WI38 (cell line): ENCODE results near the gene PLCL1.

Experiments
- H3K4me3 ChIP-seq: 2 replicates; pipeline ENCODE4 v1.5.1; 2011; ENCODE audit warnings: low read depth, mild to moderate bottlenecking, control low read depth, low read length
- TF ChIP-seq, protein P1 (sequence below): IDR thresholded peaks from 2 replicates; pipeline ENCODE4 v1.5.1; 2012; ENCODE audit warnings: low read depth, mild to moderate bottlenecking, control low read depth, low read length

Gene PLCL1

DNA sequence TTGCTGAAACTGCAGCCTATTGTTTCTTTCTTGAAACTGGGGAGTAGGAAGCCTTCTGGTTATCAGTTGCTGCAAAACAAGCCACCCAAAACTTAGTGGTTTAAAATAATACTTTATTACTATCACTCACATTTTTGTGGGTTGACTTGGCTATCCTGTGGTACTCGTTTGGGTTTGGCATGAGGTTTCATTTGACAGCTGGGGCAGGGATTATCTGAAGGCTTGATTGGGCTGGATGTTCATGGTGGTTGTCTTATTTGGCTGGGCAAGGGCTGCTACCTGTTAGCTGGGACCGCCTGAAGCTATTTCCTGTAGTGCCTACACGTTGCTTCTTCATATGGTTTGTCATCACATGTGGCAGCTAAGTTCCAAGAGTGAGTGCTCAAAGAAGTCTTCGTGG lies 122.3 kb downstream of the PLCL1 start:
- TF ChIP-seq, protein P1, sequence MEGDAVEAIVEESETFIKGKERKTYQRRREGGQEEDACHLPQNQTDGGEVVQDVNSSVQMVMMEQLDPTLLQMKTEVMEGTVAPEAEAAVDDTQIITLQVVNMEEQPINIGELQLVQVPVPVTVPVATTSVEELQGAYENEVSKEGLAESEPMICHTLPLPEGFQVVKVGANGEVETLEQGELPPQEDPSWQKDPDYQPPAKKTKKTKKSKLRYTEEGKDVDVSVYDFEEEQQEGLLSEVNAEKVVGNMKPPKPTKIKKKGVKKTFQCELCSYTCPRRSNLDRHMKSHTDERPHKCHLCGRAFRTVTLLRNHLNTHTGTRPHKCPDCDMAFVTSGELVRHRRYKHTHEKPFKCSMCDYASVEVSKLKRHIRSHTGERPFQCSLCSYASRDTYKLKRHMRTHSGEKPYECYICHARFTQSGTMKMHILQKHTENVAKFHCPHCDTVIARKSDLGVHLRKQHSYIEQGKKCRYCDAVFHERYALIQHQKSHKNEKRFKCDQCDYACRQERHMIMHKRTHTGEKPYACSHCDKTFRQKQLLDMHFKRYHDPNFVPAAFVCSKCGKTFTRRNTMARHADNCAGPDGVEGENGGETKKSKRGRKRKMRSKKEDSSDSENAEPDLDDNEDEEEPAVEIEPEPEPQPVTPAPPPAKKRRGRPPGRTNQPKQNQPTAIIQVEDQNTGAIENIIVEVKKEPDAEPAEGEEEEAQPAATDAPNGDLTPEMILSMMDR, result no peak
- H3K4me3 ChIP-seq, result no peak overlapping the region

DNA sequence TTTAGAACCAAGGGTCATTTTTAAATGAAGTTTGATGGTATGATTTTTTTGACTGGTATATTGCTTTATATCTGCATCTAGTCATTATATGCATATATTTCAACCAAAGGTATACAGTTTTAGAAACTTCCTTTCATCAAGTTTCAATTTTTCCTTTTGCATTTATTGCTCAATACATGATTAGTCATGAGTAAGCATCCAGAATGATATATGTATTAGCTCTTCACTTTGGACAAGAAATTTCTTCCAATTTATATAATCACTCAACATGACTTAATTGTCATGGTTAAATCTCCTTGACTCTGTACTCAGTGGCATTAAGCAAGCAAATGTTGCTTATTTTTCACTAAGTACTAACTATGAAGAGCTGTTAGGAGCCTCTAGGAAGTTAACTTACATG lies 123.6 kb downstream of the PLCL1 start:
- TF ChIP-seq, protein P1, result no peak
- H3K4me3 ChIP-seq, result no peak overlapping the region

DNA sequence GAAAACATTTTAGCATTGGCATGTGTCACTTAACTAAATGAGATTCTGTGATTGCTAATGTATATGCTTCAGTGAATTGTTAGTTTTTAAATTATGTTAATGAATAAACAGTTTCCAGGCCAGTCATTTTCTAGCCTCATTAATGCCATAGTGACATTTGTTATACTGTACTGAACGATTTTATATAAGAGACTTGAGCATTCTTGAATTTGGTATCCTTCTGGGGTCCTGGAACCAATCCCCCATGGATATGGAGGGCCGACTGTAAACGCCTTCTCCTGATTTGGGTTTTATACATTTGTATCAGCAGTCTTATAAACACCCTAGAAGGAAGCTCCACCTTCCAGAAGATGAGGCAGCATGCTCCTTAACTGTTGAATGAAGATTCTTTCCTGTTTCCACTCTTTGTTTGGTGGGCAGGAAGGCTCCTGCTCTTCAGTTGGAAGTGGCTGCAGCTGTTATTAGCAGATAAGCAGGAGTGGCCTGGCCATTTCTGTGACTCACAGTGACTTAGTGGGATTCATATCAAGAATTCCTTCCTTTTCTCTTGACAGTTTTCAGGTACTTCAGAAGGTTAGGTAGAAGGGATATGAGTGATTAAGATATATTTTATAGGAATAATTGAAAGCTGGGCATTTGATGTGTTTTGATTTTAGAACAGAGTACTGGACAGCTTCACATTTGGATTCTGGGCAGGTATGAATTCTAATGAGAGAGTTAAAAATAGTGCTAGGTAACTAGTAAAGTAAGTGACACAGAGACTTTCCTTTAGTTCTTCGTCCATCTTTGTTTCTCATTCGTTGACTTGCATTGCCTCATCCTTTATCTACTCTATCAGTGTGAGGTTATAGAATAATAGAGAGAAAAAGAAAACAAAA lies 124.9 kb downstream of the PLCL1 start:
- no peak overlapping the region for H3K4me3 ChIP-seq
- TF ChIP-seq, protein P1, result no peak

DNA sequence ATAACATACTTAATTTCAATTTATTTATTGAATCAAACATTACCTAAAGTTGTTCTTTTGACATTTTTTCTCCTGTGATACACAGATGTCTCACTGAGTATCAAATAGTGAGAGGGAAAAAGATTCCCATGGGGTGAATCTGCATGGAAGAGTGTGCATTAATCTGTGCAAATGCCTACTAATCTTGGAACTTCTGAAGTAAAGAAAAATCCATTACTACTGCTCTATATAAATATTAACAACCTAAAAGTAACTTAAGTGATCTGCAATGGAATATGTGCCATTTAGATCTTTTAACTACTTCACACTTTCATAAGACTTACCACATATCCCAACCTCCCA lies 125.5 kb downstream of the PLCL1 start:
- no peak overlapping the region for H3K4me3 ChIP-seq
- TF ChIP-seq, protein P1, result no peak

DNA sequence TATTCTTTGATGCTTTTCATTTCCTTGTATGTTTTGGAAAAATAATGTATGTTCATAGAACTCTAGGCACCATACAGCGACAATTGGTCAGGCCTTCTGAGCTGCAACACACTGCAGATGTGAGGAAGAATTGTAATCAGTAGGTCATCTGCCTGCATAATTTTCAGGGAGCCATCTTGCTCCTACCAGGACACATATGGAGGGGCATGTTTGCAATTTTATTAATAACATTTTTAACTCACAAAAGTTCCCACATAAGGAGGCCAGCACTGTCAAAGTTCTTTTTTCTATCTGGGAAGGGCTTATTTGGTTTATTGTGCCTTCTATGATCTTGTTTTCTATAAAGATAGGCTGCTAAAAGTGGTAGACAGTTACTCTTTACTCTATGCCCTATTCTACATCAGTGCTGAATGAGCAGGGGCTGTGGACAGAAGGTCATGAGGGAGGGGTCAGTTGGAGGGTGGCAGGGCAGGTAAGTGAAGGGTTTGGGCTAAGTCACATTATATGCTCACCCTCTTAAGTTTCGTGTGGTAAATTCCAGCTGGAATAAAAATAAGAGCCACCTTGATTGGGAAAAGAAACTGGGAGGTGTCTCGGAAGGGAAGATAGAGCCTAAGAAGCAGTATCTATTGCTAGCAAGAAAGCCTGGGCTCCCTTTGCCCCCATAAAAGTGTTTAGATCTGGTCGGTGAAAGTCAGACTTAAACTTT lies 126.3 kb downstream of the PLCL1 start:
- H3K4me3 ChIP-seq, result no peak overlapping the region
- TF ChIP-seq, protein P1, result no peak

DNA sequence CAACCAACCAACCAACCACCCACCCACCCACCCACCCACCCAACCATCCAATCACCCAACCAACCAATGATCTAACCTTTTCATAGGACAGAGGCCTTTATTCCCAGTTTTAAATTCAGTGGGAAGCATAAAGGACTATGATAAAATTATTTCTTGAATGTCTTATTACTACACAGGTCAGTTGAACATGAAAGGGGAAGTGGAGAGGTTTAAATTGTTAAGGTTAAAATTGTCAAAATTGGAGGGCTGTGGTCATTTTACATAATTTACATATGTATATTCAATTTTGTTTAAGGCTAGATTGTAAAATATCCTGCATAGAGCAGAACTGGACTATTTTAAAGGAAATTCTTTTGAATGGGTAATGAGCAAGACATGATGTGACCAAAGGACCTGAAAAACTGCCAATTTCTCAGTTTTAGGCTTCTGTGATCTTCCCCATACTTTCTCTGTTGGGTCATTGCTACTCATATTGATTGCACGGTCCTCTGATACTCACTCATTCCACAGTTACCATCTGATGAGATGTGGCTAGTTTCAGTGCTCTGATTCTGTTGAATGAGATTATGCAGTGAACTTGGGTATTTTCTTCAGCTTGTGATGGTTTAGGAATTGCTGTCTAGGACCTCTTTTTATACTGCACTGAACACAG lies 127.4 kb downstream of the PLCL1 start:
- TF ChIP-seq, protein P1, result no peak
- H3K4me3 ChIP-seq, result no peak overlapping the region

DNA sequence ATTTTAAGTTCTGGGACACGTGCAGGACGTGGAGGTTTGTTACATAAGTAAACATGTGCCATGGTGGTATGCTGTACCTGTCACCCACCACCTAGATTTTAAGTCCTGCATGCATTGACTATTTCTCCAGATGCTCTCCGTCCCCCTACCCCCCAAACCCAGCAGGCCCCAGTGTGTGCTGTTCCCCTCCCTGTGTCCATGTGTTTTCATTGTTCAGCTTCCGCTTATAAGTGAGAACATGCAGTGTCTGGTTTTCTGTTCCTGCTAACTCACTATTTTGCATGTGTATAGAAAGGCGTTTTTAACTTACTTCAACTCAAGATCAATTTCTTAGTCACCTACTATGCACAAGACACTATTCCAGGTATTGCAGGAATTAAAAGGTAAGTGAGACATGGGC lies 128.0 kb downstream of the PLCL1 start:
- TF ChIP-seq, protein P1, result no peak

More for the DNA sequence above, 128.0 kb downstream of the PLCL1 start:
- no peak overlapping the region for H3K4me3 ChIP-seq
